Lower lobe of right lung (tissue), 2 donors: ENCODE results near the gene OVOL3. TPM values are rescaled to one million over a fixed set of nuclear protein-coding genes. Genes with fewer than 3 reads are reported as not detected.
A peak's percentile ranks its signal among the peaks of the same experiment; 100 is the strongest.
"Not testable (repeated sequence)": the region's sequence is repeated elsewhere in the genome, so short reads cannot be mapped to it uniquely, and the experiment has no call there.

Source experiments
- ATAC-seq, 2 donors: fragments of 200-7000 bp; cut with Tn5 transposase; one replicate each; pipeline ENCODE4 v1.9.1; 2020 to 2022; ENCODE audit warnings: mild to moderate bottlenecking in 2 of 2, moderate library complexity in 2 of 2
- DNase-seq: peaks from one replicate; pipeline ENCODE4 v3.0.0-alpha.2; 2020
- H3K27ac ChIP-seq: fragments of 200-600 bp; one replicate; pipeline ENCODE4 v1.8.0; 2022
- H3K27me3 ChIP-seq: fragments of 200-600 bp; one replicate; pipeline ENCODE4 v1.8.0; 2022; ENCODE audit warnings: low read depth
- H3K36me3 ChIP-seq: fragments of 200-600 bp; one replicate; pipeline ENCODE4 v1.8.0; 2022; ENCODE audit warnings: mild to moderate bottlenecking
- H3K4me1 ChIP-seq: fragments of 200-600 bp; one replicate; pipeline ENCODE4 v1.8.0; 2022
- H3K4me3 ChIP-seq: fragments of 200-600 bp; one replicate; pipeline ENCODE4 v1.8.0; 2022; ENCODE audit warnings: mild to moderate bottlenecking
- H3K9me3 ChIP-seq: fragments of 200-600 bp; one replicate; pipeline ENCODE4 v1.8.0; 2022
- CTCF ChIP-seq: fragments of 200-600 bp; IDR thresholded peaks from one replicate; pipeline ENCODE4 v1.8.0; 2022; ENCODE audit warnings: antibody characterized with exemption, mild to moderate bottlenecking
- intact Hi-C: fragments of 100-400 bp; cut with DNase I; formaldehyde crosslinking; loops from one replicate; pipeline ENCODE4 v1.11.0; 2022
- long read RNA-seq: library from polyadenylated mRNA; unstranded; transcript quantifications from one replicate; pipeline ENCODE4 v2.0.0, GENCODE V29; 2021
- total RNA-seq: library from RNA; stranded (reverse); fragmentation: NEBNext Ultra II Directional; extraction: Animal tissue kit (Norgen Biotek cat#: 25700); gene quantifications from one replicate; pipeline ENCODE4 v1.2.1, GENCODE V29; 2021
- donor health status: DM: no; HTN: yes; CAD: no; lungs with severe emphysema.

The OVOL3 gene
- not detected for total RNA-seq
- long read RNA-seq, partial matches to known transcripts: 0 of 1 reads
- long read RNA-seq, other reads (novel, unspliced or antisense): 1 of 1 reads

GRCh38 chr19:36110487-36111199 is at the start of gene OVOL3:
TSS of gene OVOL3 (plus strand) at chr19:36111143. CDS start at chr19:36111203, 60 bp downstream.
- peaks cover 12% of the 10 kb centered on the region for H3K4me1 ChIP-seq
- no peak within 1 kb of the TSS for H3K27ac ChIP-seq
- H3K27me3 ChIP-seq: no peaks in the 10 kb centered on the region
- intact Hi-C loops: no loop called here
- no peak for DNase-seq
- H3K9me3 ChIP-seq: no peaks in the 10 kb centered on the region
- H3K4me3 ChIP-seq: no peak within 1 kb of the TSS
- no peak for ATAC-seq
- TF ChIP-seq CTCF: no peak
- H3K36me3 ChIP-seq: peaks cover 33% of the 10 kb centered on the region

- intact Hi-C loops: no loop called here
- Histone ChIP-seq H3K4me1 (no peaks in the 10 kb centered on the region), H3K27me3 (no peaks in the 10 kb centered on the region), H3K27ac (no peak overlapping the region), H3K4me3 (no peak overlapping the region), H3K9me3 (no peaks in the 10 kb centered on the region), H3K36me3 (no peaks in the 10 kb centered on the region)
- ATAC-seq (no peak), DNase-seq (no peak)
- no peak for TF ChIP-seq CTCF
These were observed 49.6 kb upstream of the OVOL3 start for GRCh38 chr19:36061367-36061766.

- H3K27me3 ChIP-seq: no peaks in the 10 kb centered on the region
- H3K36me3 ChIP-seq: no peaks in the 10 kb centered on the region
- no peaks in the 10 kb centered on the region for H3K4me1 ChIP-seq
- no peak for TF ChIP-seq CTCF
- H3K4me3 ChIP-seq: no peak overlapping the region
- no peak overlapping the region for H3K27ac ChIP-seq
- DNase-seq: no peak
- ATAC-seq: peak in 1 of 2 donors; percentile 45
- H3K9me3 ChIP-seq: no peaks in the 10 kb centered on the region
- intact Hi-C loops: no loop called here
These were observed 46.1 kb upstream of the OVOL3 start for GRCh38 chr19:36064826-36065225.

- intact Hi-C loops: no loop called here
- Histone ChIP-seq H3K27me3 (no peaks in the 10 kb centered on the region), H3K36me3 (no peaks in the 10 kb centered on the region), H3K4me3 (no peak overlapping the region), H3K9me3 (no peaks in the 10 kb centered on the region), H3K27ac (no peak overlapping the region), H3K4me1 (no peaks in the 10 kb centered on the region)
- no peak for TF ChIP-seq CTCF
- ATAC-seq (no peak), DNase-seq (no peak)
These were observed 43.3 kb upstream of the OVOL3 start for GRCh38 chr19:36067681-36068080.

GRCh38 chr19:36068810-36069499 is 42.0 kb upstream of the OVOL3 start:
- H3K36me3 ChIP-seq, H3K4me1 ChIP-seq, H3K27me3 ChIP-seq, intact Hi-C loops, H3K4me3 ChIP-seq, H3K27ac ChIP-seq, ATAC-seq, H3K9me3 ChIP-seq, DNase-seq: not testable (repeated sequence)

GRCh38 chr19:36072081-36072480 is 38.9 kb upstream of the OVOL3 start:
- no peak overlapping the region for H3K4me3 ChIP-seq
- ATAC-seq: no peak
- no peak for DNase-seq
- no peaks in the 10 kb centered on the region for H3K4me1 ChIP-seq
- H3K9me3 ChIP-seq: no peaks in the 10 kb centered on the region
- no peak overlapping the region for H3K27ac ChIP-seq
- H3K36me3 ChIP-seq: no peaks in the 10 kb centered on the region
- H3K27me3 ChIP-seq: no peaks in the 10 kb centered on the region
- intact Hi-C loops: no loop called here
- no peak for TF ChIP-seq CTCF
